NCI-H187 (cell line): Measurements from ENCODE around the gene TAOK1.
"Not testable (repeated sequence)": the region's sequence is repeated elsewhere in the genome, so short reads cannot be mapped to it uniquely, and the experiment has no call there.

Experiments
- DNase-seq, 2 experiments: peaks; one replicate each; lab custom pipeline; 2025; lab: John Stamatoyannopoulos, UW

TAOK1 gene

GRCh38 chr17:29445844-29446243 is 55.7 kb downstream of the TAOK1 start:
- no peak for DNase-seq

DNA sequence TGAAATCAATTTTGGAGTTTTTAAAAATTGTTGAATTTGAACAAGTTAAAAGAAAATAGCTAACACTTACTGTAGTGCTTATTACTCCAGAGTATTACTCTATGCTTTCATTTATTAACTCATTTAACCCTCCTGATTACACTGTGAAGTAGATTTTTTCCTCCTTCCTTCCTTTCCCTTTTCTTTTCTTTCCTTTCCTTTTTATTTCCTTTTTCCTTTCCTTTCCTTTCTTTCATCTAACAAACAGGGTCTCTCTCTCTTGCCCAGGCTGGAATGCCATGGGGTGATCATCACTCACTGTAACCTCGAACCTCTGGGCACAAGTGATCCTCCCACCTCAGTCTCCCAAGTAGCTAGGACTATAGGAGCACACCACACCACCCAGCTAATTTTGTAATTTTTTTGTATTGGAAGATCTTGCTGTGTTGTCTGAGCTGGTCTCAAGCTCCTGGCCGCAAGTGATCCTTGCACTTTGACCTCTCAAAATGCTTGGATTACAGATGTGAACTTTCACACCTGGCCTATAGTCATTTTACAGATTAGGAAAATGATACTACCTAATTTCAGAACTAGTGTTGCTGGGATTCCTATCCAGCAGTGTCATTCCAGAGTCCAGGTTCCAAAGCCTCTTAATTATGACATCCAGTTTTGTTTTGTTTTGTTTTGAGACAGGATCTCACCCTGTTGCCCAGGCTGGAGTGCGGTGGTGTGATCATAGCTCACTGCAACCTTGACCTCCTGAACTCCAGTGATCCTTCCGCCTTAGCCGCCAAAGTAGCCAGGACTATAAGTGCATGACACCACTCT is 59.9 kb downstream of the TAOK1 start:
- DNase-seq: no peak

GRCh38 chr17:29451121-29451742 is 61.1 kb downstream of the TAOK1 start:
- DNase-seq: peak in 1 of 2 experiments; percentile 2

DNA sequence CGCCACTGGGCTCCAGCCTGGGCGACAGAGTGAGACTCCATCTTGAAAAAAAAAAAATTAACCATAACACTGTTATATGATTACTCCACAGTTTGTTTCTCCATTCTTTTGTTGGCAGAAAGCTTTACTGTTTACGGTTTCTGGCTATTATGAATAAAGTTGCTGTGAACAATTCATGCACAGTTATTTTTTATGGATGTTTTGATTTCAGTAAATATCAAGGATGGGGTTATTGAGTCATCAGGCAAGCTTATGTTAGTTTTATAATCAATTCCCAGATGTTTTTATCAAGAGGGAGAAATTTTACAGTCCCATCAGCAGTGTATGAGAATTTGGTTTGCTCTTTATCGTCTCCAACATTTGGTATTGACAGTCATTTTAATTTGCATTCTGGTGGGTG is 67.9 kb downstream of the TAOK1 start:
- DNase-seq: no peak

GRCh38 chr17:29461483-29462206 is 71.5 kb downstream of the TAOK1 start:
- no peak for DNase-seq

DNA sequence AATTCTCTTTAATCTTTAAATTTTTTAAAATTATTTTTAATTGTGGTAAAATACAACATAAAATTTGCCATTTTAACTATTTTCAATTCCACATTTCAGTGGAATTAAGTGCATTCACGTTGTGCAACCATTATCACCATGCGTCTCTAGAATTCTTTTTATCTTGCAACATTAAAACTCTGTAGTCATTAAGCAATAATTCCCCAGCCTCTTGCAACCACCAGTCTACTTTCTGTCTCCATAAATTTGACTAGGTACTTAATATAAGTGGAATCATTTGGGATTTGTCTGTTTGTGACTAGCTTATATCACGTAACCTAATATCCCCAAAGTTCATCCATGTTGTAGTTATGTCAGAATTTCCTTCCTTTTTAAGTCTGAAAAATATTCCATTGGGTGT is 79.1 kb downstream of the TAOK1 start:
- DNase-seq: no peak

GRCh38 chr17:29473437-29473836 is 83.3 kb downstream of the TAOK1 start:
- not testable (repeated sequence) for DNase-seq

DNA sequence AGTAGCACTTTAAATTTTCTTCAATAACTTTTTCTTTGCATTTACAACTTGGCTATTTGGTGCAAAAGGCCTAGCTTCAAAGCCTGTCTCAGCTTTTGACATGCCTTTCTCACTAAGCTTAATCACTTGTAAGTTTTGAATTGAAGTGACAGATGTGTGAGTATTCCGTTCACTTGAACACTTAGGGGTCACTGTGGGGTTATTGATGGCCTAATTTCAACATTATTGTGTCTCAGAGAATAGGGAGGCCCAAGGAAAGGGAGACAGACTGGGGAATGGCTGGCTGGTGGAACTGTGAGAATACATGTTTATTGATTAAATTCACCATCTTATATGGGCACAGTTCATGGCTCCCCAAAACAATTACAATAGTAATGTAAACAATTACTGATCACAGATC is 84.1 kb downstream of the TAOK1 start:
- DNase-seq: no peak

- DNase-seq: no peak
Measured at GRCh38 chr17:29475891-29476290, 85.7 kb downstream of the TAOK1 start.

- not testable (repeated sequence) for DNase-seq
Measured at GRCh38 chr17:29480249-29480928, 90.2 kb downstream of the TAOK1 start.

DNA sequence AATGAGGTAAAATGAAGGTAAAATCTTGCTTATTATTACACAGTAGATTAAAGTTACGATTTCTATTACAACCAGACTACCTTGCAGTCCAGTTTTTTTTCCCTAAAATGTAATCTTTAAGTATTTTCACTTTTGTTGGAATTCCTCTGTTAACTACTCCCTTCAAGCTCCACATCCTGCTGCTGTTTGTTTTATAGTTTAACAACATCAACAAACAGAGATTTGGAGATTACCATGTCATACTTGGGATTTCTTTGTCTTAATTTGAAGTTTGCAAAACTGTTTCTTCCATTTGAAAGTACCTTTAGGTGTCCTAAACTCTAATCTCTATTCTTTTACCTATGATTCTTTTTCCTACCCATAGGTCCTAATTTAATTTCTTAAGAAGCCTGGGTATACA is 93.3 kb downstream of the TAOK1 start:
- no peak for DNase-seq

- no peak for DNase-seq
Measured at GRCh38 chr17:29495011-29495410, 104.8 kb downstream of the TAOK1 start.

GRCh38 chr17:29504711-29505110 is 114.5 kb downstream of the TAOK1 start:
- DNase-seq: no peak

GRCh38 chr17:29505836-29506235 is 115.7 kb downstream of the TAOK1 start:
- no peak for DNase-seq

DNA sequence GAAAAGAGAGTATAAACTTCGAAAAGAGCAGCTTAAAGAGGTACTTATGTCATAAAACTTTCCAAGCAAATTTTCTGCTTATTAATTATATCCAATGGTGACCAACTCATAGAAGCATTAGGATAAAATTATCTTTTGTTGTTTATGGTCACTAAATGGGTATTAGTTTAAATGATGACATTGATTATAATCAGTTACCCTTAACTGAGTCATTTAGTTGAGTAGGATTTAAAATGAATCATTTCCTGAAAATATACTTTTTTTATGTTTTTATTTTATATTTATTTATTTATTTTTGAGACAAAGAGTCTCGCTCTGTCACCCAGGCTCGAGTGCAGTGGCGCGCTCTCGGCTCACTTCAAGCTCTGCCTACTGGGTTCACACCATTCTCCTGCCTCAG is 120.8 kb downstream of the TAOK1 start:
- no peak for DNase-seq

GRCh38 chr17:29514792-29515191 is 124.6 kb downstream of the TAOK1 start:
- no peak for DNase-seq

- DNase-seq: no peak
Measured at GRCh38 chr17:29518359-29518758, 128.2 kb downstream of the TAOK1 start.

DNA sequence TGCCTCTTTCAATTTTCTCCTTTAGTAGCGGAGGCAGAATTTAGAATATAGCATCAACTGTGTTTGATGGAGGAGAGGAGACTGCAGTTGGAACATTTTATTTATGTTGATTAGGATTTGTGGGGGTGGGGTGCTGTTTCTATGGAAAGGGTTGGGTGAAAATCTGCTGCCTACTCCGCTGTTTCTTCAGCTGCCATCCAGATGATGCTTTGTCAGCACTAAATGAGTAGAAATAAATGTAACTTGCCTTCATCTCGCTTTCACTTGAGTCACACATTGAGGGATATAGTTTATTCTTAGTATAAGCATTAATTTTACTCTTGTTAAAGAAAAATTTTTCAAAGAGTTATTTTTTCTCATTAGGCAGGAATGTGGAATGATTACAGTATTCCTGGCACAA is 134.5 kb downstream of the TAOK1 start:
- DNase-seq: no peak

DNA sequence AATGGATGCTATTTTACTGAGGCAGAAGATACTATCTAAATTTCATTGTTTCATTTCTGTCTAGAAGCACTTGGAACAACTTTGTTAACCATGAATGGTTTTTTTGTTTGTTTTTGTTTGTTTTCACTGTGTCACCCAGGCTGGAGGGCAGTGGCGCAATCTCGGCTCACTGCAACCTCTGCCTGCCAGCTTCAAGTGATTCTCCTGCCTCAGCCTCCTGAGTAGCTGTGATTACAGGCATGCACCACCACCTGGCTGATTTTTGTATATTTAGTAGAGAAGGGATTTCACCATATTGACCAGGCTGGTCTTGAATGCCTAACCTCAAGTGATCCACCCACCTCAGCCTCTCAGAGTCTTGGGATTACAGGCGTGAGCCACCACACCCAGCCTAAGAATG is 136.2 kb downstream of the TAOK1 start:
- no peak for DNase-seq

GRCh38 chr17:29533976-29534375 is 143.8 kb downstream of the TAOK1 start:
- DNase-seq: no peak

- DNase-seq: no peak
Measured at GRCh38 chr17:29544066-29544465, 153.9 kb downstream of the TAOK1 start.

DNA sequence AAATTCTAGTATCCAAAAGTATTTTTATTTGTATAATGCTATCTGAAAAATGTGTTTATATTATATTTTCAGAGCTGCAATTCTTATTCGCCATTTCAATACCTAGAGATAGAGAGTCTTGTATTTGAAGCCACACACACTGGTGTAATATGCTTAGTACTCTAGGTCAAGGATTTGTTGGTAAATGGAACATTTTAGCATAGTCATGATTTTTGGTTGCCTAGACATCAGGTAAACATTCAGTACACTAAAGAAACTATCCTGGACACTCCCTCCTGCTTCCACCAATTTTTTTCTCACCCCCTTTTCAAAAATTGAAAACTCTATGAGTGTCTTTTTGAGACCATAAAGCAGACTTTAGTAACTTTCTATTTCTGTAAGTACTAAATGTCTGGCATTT is 155.9 kb downstream of the TAOK1 start:
- DNase-seq: no peak
